ENCODE data around the gene CAPSL.

The CAPSL gene

GRCh38 chr5:35855187-35855586 lies 83.2 kb downstream of the CAPSL start:
- TF ChIP-seq CTCF (conservative IDR thresholded peaks at IDR 0.05; ENCODE audit: low read length) = no peak
- no peak for DNase-seq (ENCODE audit: low read depth)
- no peak overlapping the region for H3K4me3 ChIP-seq (ENCODE audit: low read length)

Measured in AG10803 (cell line).